BLaER1 treated with 17β-estradiol and CSF1 and Interleukin-3, amounts not matched to agents 10 nM and 100 nM (cell line): ENCODE data around the gene SUPT6H.
"Not testable (repeated sequence)": the region's sequence is repeated elsewhere in the genome, so short reads cannot be mapped to it uniquely, and the experiment has no call there.

Experiments used
- H3K27ac ChIP-seq, 11 experiments: shearing (Covaris generic); formaldehyde crosslinking; 2 replicates each; pipeline ENCODE4 v1.8.1; 2022
- H3K27me3 ChIP-seq, 11 experiments: shearing (Covaris generic); formaldehyde crosslinking; 2 replicates each; pipeline ENCODE4 v1.8.1; 2022
- H3K36me3 ChIP-seq, 11 experiments: shearing (Covaris generic); formaldehyde crosslinking; 2 replicates each; pipeline ENCODE4 v1.8.1; 2022
- H3K4me1 ChIP-seq, 10 experiments: shearing (Covaris generic); formaldehyde crosslinking; 2 replicates each; pipeline ENCODE4 v1.8.1; 2022
- H3K4me2 ChIP-seq, 11 experiments: shearing (Covaris generic); formaldehyde crosslinking; 2 replicates each; pipeline ENCODE4 v1.8.1; 2022
- H3K4me3 ChIP-seq, 10 experiments: shearing (Covaris generic); formaldehyde crosslinking; 2 replicates each; pipeline ENCODE4 v1.8.1; 2022
- H3K9ac ChIP-seq, 11 experiments: shearing (Covaris generic); formaldehyde crosslinking; 2 replicates each; pipeline ENCODE4 v1.8.1; 2022
- H3K9me3 ChIP-seq, 11 experiments: shearing (Covaris generic); formaldehyde crosslinking; replicated peaks in 1 of 11; 2 replicates each; pipeline ENCODE4 v1.8.1; 2022
- H4K20me1 ChIP-seq, 11 experiments: shearing (Covaris generic); formaldehyde crosslinking; 2 replicates each; pipeline ENCODE4 v1.8.1; 2022
- Cebpa-rat ChIP-seq, 11 experiments: shearing (Covaris generic); IDR thresholded peaks; 2 replicates each; pipeline ENCODE4 v1.8.1; 2022

The SUPT6H gene

GRCh38 chr17:28716740-28717577, 55.0 kb downstream of the SUPT6H start:
- peaks cover 34 to 55% (median 47%) of the 10 kb centered on the region in 11 experiments for H3K36me3 ChIP-seq
- no peak for TF ChIP-seq Cebpa-rat (IDR thresholded peaks at IDR 0.05)
- peak overlapping the region; percentile 83 to 99 (median 97) for H3K4me2 ChIP-seq
- no peaks in the 10 kb centered on the region for H3K27me3 ChIP-seq
- H3K4me3 ChIP-seq: peak overlapping the region; percentile 71 to 97 (median 86)
- H3K27ac ChIP-seq: peak overlapping the region; percentile 86 to 99 (median 96)
- no peaks in the 10 kb centered on the region for H3K9me3 ChIP-seq
- peak overlapping the region; percentile 83 to 99 (median 96) for H3K9ac ChIP-seq
- H3K4me1 ChIP-seq: peaks cover 47 to 63% (median 55%) of the 10 kb centered on the region in 10 experiments
- H4K20me1 ChIP-seq: peaks cover 13 to 57% (median 36%) of the 10 kb centered on the region in 11 experiments; a peak in 21 of 22 replicates

- no peak for TF ChIP-seq Cebpa-rat (IDR thresholded peaks at IDR 0.05)
- peaks cover 21 to 61% (median 44%) of the 10 kb centered on the region in 11 experiments for H4K20me1 ChIP-seq
- no peaks in the 10 kb centered on the region for H3K9me3 ChIP-seq
- peaks cover 41 to 61% (median 55%) of the 10 kb centered on the region in 11 experiments for H3K36me3 ChIP-seq
- H3K4me3 ChIP-seq: peak within 1 kb of the TSS; percentile 71 to 97 (median 86)
- H3K4me2 ChIP-seq: peak within 1 kb of the TSS; percentile 83 to 99 (median 97)
- peak within 1 kb of the TSS; percentile 83 to 99 (median 96) for H3K9ac ChIP-seq
- H3K27me3 ChIP-seq: no peaks in the 10 kb centered on the region
- peak within 1 kb of the TSS; percentile 86 to 99 (median 96) for H3K27ac ChIP-seq
- H3K4me1 ChIP-seq: peaks cover 47 to 64% (median 56%) of the 10 kb centered on the region in 10 experiments
Observed at GRCh38 chr17:28717578-28718332, 55.8 kb downstream of the SUPT6H start, which contains the start of gene RAB34. RAB34 (minus strand) TSS chr17:28717868; CDS start chr17:28717266, 602 bp downstream.

- Histone ChIP-seq H3K4me2 (peak overlapping the region; percentile 83 to 99 (median 97)), H3K9ac (peak overlapping the region; percentile 83 to 99 (median 96)), H3K4me1 (peaks cover 49 to 64% (median 57%) of the 10 kb centered on the region in 10 experiments), H3K9me3 (no peaks in the 10 kb centered on the region), H4K20me1 (peaks cover 28 to 65% (median 52%) of the 10 kb centered on the region in 11 experiments), H3K27ac (peak overlapping the region; percentile 86 to 99 (median 96)), H3K27me3 (no peaks in the 10 kb centered on the region), H3K36me3 (peaks cover 48 to 61% (median 56%) of the 10 kb centered on the region in 11 experiments), H3K4me3 (peak overlapping the region; percentile 71 to 97 (median 86))
- TF ChIP-seq Cebpa-rat (IDR thresholded peaks at IDR 0.05): no peak
Observed at GRCh38 chr17:28718333-28719020, 56.5 kb downstream of the SUPT6H start.

GRCh38 chr17:28719021-28719433, 57.0 kb downstream of the SUPT6H start:
- peaks cover 50 to 61% (median 56%) of the 10 kb centered on the region in 11 experiments for H3K36me3 ChIP-seq
- peak overlapping the region; percentile 83 to 99 (median 97) for H3K4me2 ChIP-seq
- H3K9ac ChIP-seq: peak overlapping the region; percentile 83 to 99 (median 96); a peak in 21 of 22 replicates
- H3K9me3 ChIP-seq: no peaks in the 10 kb centered on the region
- H3K27me3 ChIP-seq: no peaks in the 10 kb centered on the region
- H4K20me1 ChIP-seq: peaks cover 34 to 68% (median 57%) of the 10 kb centered on the region in 11 experiments
- no peak for TF ChIP-seq Cebpa-rat (IDR thresholded peaks at IDR 0.05)
- H3K4me3 ChIP-seq: peak overlapping the region; percentile 71 to 97 (median 86)
- H3K4me1 ChIP-seq: peaks cover 55 to 67% (median 61%) of the 10 kb centered on the region in 10 experiments
- peak overlapping the region; percentile 86 to 99 (median 96) for H3K27ac ChIP-seq

DNA sequence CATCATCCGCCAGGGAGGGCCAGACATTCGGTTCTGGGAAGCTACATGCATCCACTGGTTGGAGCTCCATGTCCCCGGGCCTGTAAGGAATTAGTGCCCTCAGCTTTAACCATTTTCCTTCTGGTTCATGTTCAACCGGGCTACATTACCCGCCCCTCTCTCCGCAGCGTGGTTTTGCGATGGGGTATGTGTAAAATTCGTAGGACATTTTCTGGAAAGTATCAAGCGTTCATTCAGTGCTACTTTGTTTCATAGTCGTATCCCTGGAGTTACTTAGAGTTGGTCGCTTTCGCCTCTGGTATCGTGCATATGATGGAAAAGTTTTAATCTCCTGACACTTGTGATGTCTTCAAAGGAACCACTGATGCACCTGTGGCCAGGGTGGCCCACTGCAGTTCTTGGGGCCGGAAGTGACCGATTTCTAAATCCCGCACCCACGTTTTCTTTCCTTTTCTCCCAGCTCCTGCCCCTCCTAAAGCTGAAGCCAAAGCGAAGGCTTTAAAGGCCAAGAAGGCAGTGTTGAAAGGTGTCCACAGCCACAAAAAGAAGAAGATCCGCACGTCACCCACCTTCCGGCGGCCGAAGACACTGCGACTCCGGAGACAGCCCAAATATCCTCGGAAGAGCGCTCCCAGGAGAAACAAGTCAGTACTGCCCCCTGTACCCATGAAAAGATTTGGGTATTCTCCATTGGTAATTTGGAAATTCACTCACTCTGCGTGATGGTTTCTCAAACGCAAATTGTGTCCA, 58.4 kb downstream of the SUPT6H start:
- peaks cover 44 to 71% (median 63%) of the 10 kb centered on the region in 11 experiments for H4K20me1 ChIP-seq
- peaks cover 45 to 55% (median 52%) of the 10 kb centered on the region in 11 experiments for H3K36me3 ChIP-seq
- peak overlapping the region; percentile 90 to 100 (median 100) for H3K4me2 ChIP-seq
- peaks cover 67 to 72% (median 71%) of the 10 kb centered on the region in 10 experiments for H3K4me1 ChIP-seq
- no peaks in the 10 kb centered on the region for H3K9me3 ChIP-seq
- no peaks in the 10 kb centered on the region for H3K27me3 ChIP-seq
- peak overlapping the region; percentile 83 to 99 (median 96) for H3K9ac ChIP-seq
- H3K27ac ChIP-seq: peak overlapping the region; percentile 86 to 99 (median 96)
- H3K4me3 ChIP-seq: peak overlapping the region; percentile 71 to 97 (median 86)
- TF ChIP-seq Cebpa-rat (IDR thresholded peaks at IDR 0.05): no peak

- not testable (repeated sequence) for H3K9me3 ChIP-seq, H3K27me3 ChIP-seq
- peaks cover 66 to 72% (median 70%) of the 10 kb centered on the region in 10 experiments for H3K4me1 ChIP-seq
- peak overlapping the region; percentile 71 to 97 (median 86) for H3K4me3 ChIP-seq
- H3K9ac ChIP-seq: peak overlapping the region; percentile 83 to 99 (median 96)
- peak overlapping the region; percentile 86 to 99 (median 96); a peak in 21 of 22 replicates for H3K27ac ChIP-seq
- peak overlapping the region; percentile 90 to 100 (median 100) for H3K4me2 ChIP-seq
- H4K20me1 ChIP-seq: peaks cover 44 to 69% (median 62%) of the 10 kb centered on the region in 11 experiments
- peaks cover 41 to 50% (median 47%) of the 10 kb centered on the region in 11 experiments for H3K36me3 ChIP-seq
Observed at GRCh38 chr17:28720997-28721329, 59.0 kb downstream of the SUPT6H start.

DNA sequence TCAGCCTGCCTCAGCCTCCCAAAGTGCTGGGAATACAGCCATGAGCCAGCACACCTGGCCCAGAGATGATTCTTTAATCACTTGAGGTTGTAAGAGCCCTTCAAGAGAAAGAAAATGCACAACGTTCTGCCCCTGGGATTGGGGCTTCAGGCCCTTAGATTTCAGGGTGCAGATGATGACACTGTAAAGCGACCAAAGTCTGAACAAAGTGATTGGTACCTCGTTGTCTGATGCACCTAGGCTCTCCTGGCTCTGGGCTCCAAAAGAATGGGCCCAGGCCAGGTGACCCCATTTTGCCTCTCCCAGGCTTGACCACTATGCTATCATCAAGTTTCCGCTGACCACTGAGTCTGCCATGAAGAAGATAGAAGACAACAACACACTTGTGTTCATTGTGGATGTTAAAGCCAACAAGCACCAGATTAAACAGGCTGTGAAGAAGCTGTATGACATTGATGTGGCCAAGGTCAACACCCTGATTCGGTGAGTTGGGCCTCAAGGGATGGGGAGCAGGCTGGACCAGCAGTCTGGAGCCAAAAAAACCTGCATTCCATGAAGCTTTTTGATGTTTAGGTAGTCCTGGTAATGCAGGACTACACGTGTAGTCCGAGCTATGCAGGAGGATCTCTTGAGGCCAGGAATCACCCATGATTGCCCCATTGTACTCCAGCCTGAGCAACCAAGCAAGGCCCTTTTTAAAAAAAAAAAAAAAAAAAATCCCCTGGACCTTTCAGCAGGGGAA, 60.6 kb downstream of the SUPT6H start:
- Histone ChIP-seq H3K27ac (peak overlapping the region in 9 of 11 experiments; percentile 25 to 99 (median 97); a peak in 15 of 22 replicates), H3K4me3 (peak overlapping the region; percentile 71 to 97 (median 86); a peak in 19 of 20 replicates), H3K4me2 (peak overlapping the region; percentile 90 to 100 (median 100)), H3K9ac (peak overlapping the region; percentile 83 to 99 (median 96)), H4K20me1 (peaks cover 43 to 59% (median 54%) of the 10 kb centered on the region in 11 experiments), H3K4me1 (peaks cover 63 to 67% (median 65%) of the 10 kb centered on the region in 10 experiments), H3K36me3 (peaks cover 41 to 48% (median 45%) of the 10 kb centered on the region in 11 experiments), H3K9me3 (no peaks in the 10 kb centered on the region), H3K27me3 (no peaks in the 10 kb centered on the region)
- TF ChIP-seq Cebpa-rat (IDR thresholded peaks at IDR 0.05): no peak
